PC-3 (cell line): Measurements from ENCODE around the gene EMP2. TPM values are rescaled to one million over a fixed set of nuclear protein-coding genes. Genes with fewer than 3 reads are reported as not detected.

Experiments used
- ATAC-seq: fragments of 200-7000 bp; cut with Tn5 transposase; 2 replicates; pipeline ENCODE4 v1.9.1; 2020; ENCODE audit warnings: mild to moderate bottlenecking, moderate library complexity
- BruUV-seq: library from RNA; stranded (reverse); fragments of 400-500 nt; replicated peaks from 2 replicates; lab custom pipeline; 2021; lab: Mats Ljungman, UMichigan
- CTCF ChIA-PET: fragments of 300-600 bp; sonication (Branson Sonifier 250); formaldehyde crosslinking; loops from one replicate; lab custom pipeline; 2022; ENCODE audit warnings: antibody characterized with exemption; lab: Charles Lee
- POLR2A ChIA-PET: fragments of 300-600 bp; sonication (Branson Sonifier 250); formaldehyde crosslinking; loops from one replicate; lab custom pipeline; 2022; ENCODE audit warnings: antibody characterized with exemption; ENCODE audit not compliant: unreplicated experiment; lab: Charles Lee
- DNase-seq: peaks from one replicate; pipeline ENCODE4 v3.0.0-alpha.2; 2015
- H2AFZ ChIP-seq: fragments of 300-600 bp; sonication (generic); 2 replicates; pipeline ENCODE4 v1.6.0; 2016; ENCODE audit warnings: antibody characterized with exemption, low read length
- H3F3A ChIP-seq: fragments of 300-600 bp; sonication (generic); one replicate; pipeline ENCODE4 v1.6.0; 2017; ENCODE audit warnings: antibody characterized with exemption, low read length, control low read depth, mild to moderate bottlenecking; ENCODE audit not compliant: unreplicated experiment
- H3K27ac ChIP-seq: fragments of 300-600 bp; sonication (generic); 2 replicates; pipeline ENCODE4 v1.5.1; 2016; ENCODE audit warnings: mild to moderate bottlenecking, low read length
- H3K27me3 ChIP-seq: fragments of 300-600 bp; sonication (generic); 2 replicates; pipeline ENCODE4 v1.6.1; 2016; ENCODE audit warnings: low read length, mixed read lengths
- H3K36me3 ChIP-seq: fragments of 300-600 bp; sonication (generic); 2 replicates; pipeline ENCODE4 v1.6.1; 2016; ENCODE audit warnings: low read depth, mixed run types, low read length, mixed read lengths
- H3K4me1 ChIP-seq: fragments of 300-600 bp; sonication (generic); 2 replicates; pipeline ENCODE4 v1.5.1; 2016; ENCODE audit warnings: low read length; ENCODE audit not compliant: insufficient read depth
- H3K4me2 ChIP-seq: fragments of 300-600 bp; sonication (generic); 2 replicates; pipeline ENCODE4 v1.6.0; 2016; ENCODE audit warnings: low read length
- H3K4me3 ChIP-seq: fragments of 300-600 bp; sonication (generic); 2 replicates; pipeline ENCODE4 v1.5.1; 2016; ENCODE audit warnings: mild to moderate bottlenecking, low read length, mixed read lengths
- H3K79me2 ChIP-seq: fragments of 300-600 bp; sonication (generic); 2 replicates; pipeline ENCODE4 v1.6.1; 2017; ENCODE audit warnings: low read length, mixed read lengths
- H3K9ac ChIP-seq: fragments of 300-600 bp; sonication (generic); 2 replicates; pipeline ENCODE4 v1.6.0; 2016; ENCODE audit warnings: mild to moderate bottlenecking, low read length
- H3K9me2 ChIP-seq: fragments of 300-600 bp; sonication (generic); replicated peaks from 2 replicates; pipeline ENCODE4 v1.6.1; 2016; ENCODE audit warnings: mixed run types, low read length, mixed read lengths
- H3K9me3 ChIP-seq: fragments of 300-600 bp; sonication (generic); 2 replicates; pipeline ENCODE4 v1.6.1; 2016; ENCODE audit warnings: low read length, mixed read lengths
- H4K20me1 ChIP-seq: fragments of 300-600 bp; sonication (generic); 2 replicates; pipeline ENCODE4 v1.6.1; 2016; ENCODE audit warnings: low read length, mixed read lengths
- CTCF ChIP-seq: fragments of 300-600 bp; sonication (generic); conservative IDR thresholded peaks from 2 replicates; pipeline ENCODE4 v1.5.1; 2017; ENCODE audit warnings: antibody characterized with exemption, low read depth, mild to moderate bottlenecking, low read length
- EZH2 ChIP-seq: fragments of 300-600 bp; sonication (generic); IDR thresholded peaks from one replicate; pipeline ENCODE4 v1.6.1; 2017; ENCODE audit warnings: antibody characterized with exemption, mild to moderate bottlenecking, low read length; ENCODE audit not compliant: unreplicated experiment
- EZH2phosphoT487 ChIP-seq: fragments of 300-600 bp; sonication (generic); IDR thresholded peaks from 2 replicates; pipeline ENCODE4 v1.6.1; 2018; ENCODE audit warnings: mild to moderate bottlenecking, antibody characterized with exemption, low read length, borderline replicate concordance
- intact Hi-C: fragments of 100-400 bp; cut with micrococcal nuclease; formaldehyde crosslinking; loops from 2 replicates; pipeline ENCODE4 v1.9.0; 2023
- total RNA-seq: library from RNA; depleted of rRNA; stranded (reverse); fragments of >200 nt; gene quantifications from 2 replicates; pipeline ENCODE4 v1.2.3, GENCODE V29; 2014

EMP2 gene
- total RNA-seq, 1 experiment from 2014 or later, result 38.7 TPM

GRCh38 chr16:10557750-10558149 is 22.6 kb downstream of the EMP2 start:
- Histone ChIP-seq H3K9ac (no peak overlapping the region), H3K4me2 (no peak overlapping the region), H3K27me3 (no peaks in the 10 kb centered on the region), H3K9me2 (no peaks in the 10 kb centered on the region), H3K4me3 (no peak overlapping the region), H2AFZ (no peak overlapping the region), H3K9me3 (no peaks in the 10 kb centered on the region), H3K36me3 (no peaks in the 10 kb centered on the region), H3K27ac (no peak overlapping the region), H3K4me1 (peaks cover 20% of the 10 kb centered on the region), H3F3A (no peaks in the 10 kb centered on the region), H4K20me1 (no peaks in the 10 kb centered on the region), H3K79me2 (peaks cover 62% of the 10 kb centered on the region)
- intact Hi-C loops, result no loop called here
- CTCF ChIA-PET, result no interaction called here
- no TSS peak for BruUV-seq
- TF ChIP-seq CTCF (no peak), EZH2 (no peak), EZH2phosphoT487 (no peak)
- no peak for ATAC-seq
- POLR2A ChIA-PET, result no interaction called here
- no peak for DNase-seq

- Histone ChIP-seq H3F3A (no peaks in the 10 kb centered on the region), H3K9ac (no peak overlapping the region), H3K4me2 (no peak overlapping the region), H3K36me3 (no peaks in the 10 kb centered on the region), H2AFZ (no peak overlapping the region), H4K20me1 (0 out of 2 replicates have a peak, but pooled peaks cover 3% of the 10 kb centered on the region), H3K9me2 (no peaks in the 10 kb centered on the region), H3K4me3 (no peak overlapping the region), H3K4me1 (peaks cover 20% of the 10 kb centered on the region), H3K27ac (no peak overlapping the region), H3K27me3 (no peaks in the 10 kb centered on the region), H3K79me2 (peaks cover 51% of the 10 kb centered on the region), H3K9me3 (no peaks in the 10 kb centered on the region)
- ATAC-seq (no peak), DNase-seq (no peak)
- intact Hi-C loops, result no loop called here
- CTCF ChIA-PET, result no interaction called here
- BruUV-seq, result no TSS peak
- POLR2A ChIA-PET, result no interaction called here
- no peak for TF ChIP-seq EZH2phosphoT487
- no peak for TF ChIP-seq EZH2
- TF ChIP-seq CTCF, result no peak
Observed at GRCh38 chr16:10556236-10556635, 24.2 kb downstream of the EMP2 start.

- no peaks in the 10 kb centered on the region for H3K9me2 ChIP-seq
- no peaks in the 10 kb centered on the region for H3F3A ChIP-seq
- ChIA-PET CTCF (no interaction called here), POLR2A (no interaction called here)
- peaks cover 37% of the 10 kb centered on the region for H3K79me2 ChIP-seq
- no peak overlapping the region for H3K4me3 ChIP-seq
- TF ChIP-seq EZH2 (no peak), EZH2phosphoT487 (no peak), CTCF (no peak)
- no peak for ATAC-seq
- intact Hi-C loops, result no loop called here
- BruUV-seq, result no TSS peak
- H3K4me1 ChIP-seq, result peaks cover 14% of the 10 kb centered on the region
- peaks cover 6% of the 10 kb centered on the region; the same call in 1 of the 2 replicates for H3K36me3 ChIP-seq
- no peak overlapping the region for H3K27ac ChIP-seq
- DNase-seq, result no peak
- no peak overlapping the region for H2AFZ ChIP-seq
- no peak overlapping the region for H3K4me2 ChIP-seq
- H3K9me3 ChIP-seq, result no peaks in the 10 kb centered on the region
- no peak overlapping the region for H3K9ac ChIP-seq
- 0 out of 2 replicates have a peak, but pooled peaks cover 3% of the 10 kb centered on the region for H4K20me1 ChIP-seq
- no peaks in the 10 kb centered on the region for H3K27me3 ChIP-seq
Observed at GRCh38 chr16:10554569-10554968, 25.8 kb downstream of the EMP2 start.
